DOHH2 (cell line): Measurements from ENCODE around the gene ACSF2.

Source experiments
- CTCF ChIP-seq: fragments of 200-600 bp; sonication (generic); IDR thresholded peaks from one replicate; pipeline ENCODE4 v1.5.1; 2014; ENCODE audit warnings: antibody characterized with exemption, mild to moderate bottlenecking, low read depth, low read length; ENCODE audit not compliant: poor library complexity, severe bottlenecking
- EZH2phosphoT487 ChIP-seq: fragments of 200-600 bp; sonication (generic); IDR thresholded peaks from 2 replicates; pipeline ENCODE4 v1.6.1; 2017; ENCODE audit warnings: borderline replicate concordance, mild to moderate bottlenecking, antibody characterized with exemption, low read length, moderate library complexity, mixed read lengths

- TF ChIP-seq CTCF (no peak), EZH2phosphoT487 (no peak)
Measured at GRCh38 chr17:50477976-50478375, 52.0 kb downstream of the ACSF2 start.
